Measurements from ENCODE around the gene SLC37A3. TPM values are rescaled to one million over a fixed set of nuclear protein-coding genes. Genes with fewer than 3 reads are reported as not detected.

The SLC37A3 gene
- total RNA-seq, 6 donors from 2014 or later: 28.5 to 71.7 (median 39.0) TPM

GRCh38 chr7:140440593-140440992 is 42.3 kb upstream of the SLC37A3 start:
- Histone ChIP-seq H3K9me3 (no peaks in the 10 kb centered on the region), H3K27ac (no peak overlapping the region), H3K36me3 (no peaks in the 10 kb centered on the region), H3K27me3 (no peaks in the 10 kb centered on the region), H3K4me1 (no peaks in the 10 kb centered on the region), H3K4me3 (no peak overlapping the region)
- ATAC-seq (ENCODE audit: low FRiP score in 2 of 2): no peak
- no peak for DNase-seq
- TF ChIP-seq EP300 (IDR thresholded peaks at IDR 0.05): no peak
- 96 to 100% methylated on average over 1 to 3 of the region's 3 CpGs for WGBS, 2 donors

- no peak overlapping the region for H3K4me3 ChIP-seq
- DNase-seq (no peak), ATAC-seq (ENCODE audit: low FRiP score in 2 of 2) (no peak)
- H3K36me3 ChIP-seq: no peaks in the 10 kb centered on the region
- H3K27me3 ChIP-seq: no peaks in the 10 kb centered on the region
- no peaks in the 10 kb centered on the region for H3K9me3 ChIP-seq
- H3K27ac ChIP-seq: no peak overlapping the region
- WGBS, 2 donors: 86 to 91% methylated on average over 3 of the region's 3 CpGs
- H3K4me1 ChIP-seq: no peaks in the 10 kb centered on the region
- TF ChIP-seq CTCF (IDR thresholded peaks at IDR 0.05): no peak
- no peak for TF ChIP-seq POLR2A (IDR thresholded peaks at IDR 0.05)
- TF ChIP-seq EP300 (IDR thresholded peaks at IDR 0.05): no peak
Observed at GRCh38 chr7:140439359-140439758, 41.0 kb upstream of the SLC37A3 start.

- no peak overlapping the region for H3K27ac ChIP-seq
- peak in 1 of 2 donors; percentile 82 for DNase-seq
- H3K4me1 ChIP-seq: no peaks in the 10 kb centered on the region
- H3K36me3 ChIP-seq: no peaks in the 10 kb centered on the region
- H3K27me3 ChIP-seq: no peaks in the 10 kb centered on the region
- peak overlapping the region in 2 of 4 donors; percentile 21 to 34 for H3K4me3 ChIP-seq
- WGBS, 2 donors: 51 to 74% methylated on average over 15 to 37 of the region's 51 CpGs
- no peaks in the 10 kb centered on the region for H3K9me3 ChIP-seq
- peak in 1 of 2 donors; percentile 31 for ATAC-seq (ENCODE audit: low FRiP score in 2 of 2)
- no peak for TF ChIP-seq POLR2A (IDR thresholded peaks at IDR 0.05)
Observed at GRCh38 chr7:140435252-140435895, 37.0 kb upstream of the SLC37A3 start.

GRCh38 chr7:140433396-140433795 is 35.1 kb upstream of the SLC37A3 start:
- DNase-seq: no peak
- 86 to 92% methylated on average over 3 of the region's 3 CpGs for WGBS, 2 donors
- no peaks in the 10 kb centered on the region for H3K9me3 ChIP-seq
- H3K4me1 ChIP-seq: no peaks in the 10 kb centered on the region
- ATAC-seq (ENCODE audit: low FRiP score in 2 of 2): no peak
- H3K36me3 ChIP-seq: no peaks in the 10 kb centered on the region
- H3K27ac ChIP-seq: no peak overlapping the region
- TF ChIP-seq POLR2A (IDR thresholded peaks at IDR 0.05) (no peak), CTCF (IDR thresholded peaks at IDR 0.05) (no peak), EP300 (IDR thresholded peaks at IDR 0.05) (no peak), POLR2AphosphoS5 (IDR thresholded peaks at IDR 0.05) (no peak)
- H3K27me3 ChIP-seq: no peaks in the 10 kb centered on the region
- no peak overlapping the region for H3K4me3 ChIP-seq

- no peaks in the 10 kb centered on the region for H3K27me3 ChIP-seq
- no peaks in the 10 kb centered on the region for H3K9me3 ChIP-seq
- WGBS, 2 donors: 93 to 97% methylated on average over 6 of the region's 6 CpGs
- H3K4me3 ChIP-seq: no peak overlapping the region
- DNase-seq: no peak
- H3K4me1 ChIP-seq: no peaks in the 10 kb centered on the region
- no peaks in the 10 kb centered on the region for H3K36me3 ChIP-seq
- TF ChIP-seq POLR2A (IDR thresholded peaks at IDR 0.05) (no peak), CTCF (IDR thresholded peaks at IDR 0.05) (no peak), POLR2AphosphoS5 (IDR thresholded peaks at IDR 0.05) (no peak), EP300 (IDR thresholded peaks at IDR 0.05) (no peak)
- ATAC-seq (ENCODE audit: low FRiP score in 2 of 2): no peak
- H3K27ac ChIP-seq: no peak overlapping the region
Observed at GRCh38 chr7:140426130-140426529, 27.8 kb upstream of the SLC37A3 start.

GRCh38 chr7:140425718-140426117 is 27.4 kb upstream of the SLC37A3 start:
- no peaks in the 10 kb centered on the region for H3K9me3 ChIP-seq
- no peaks in the 10 kb centered on the region for H3K27me3 ChIP-seq
- DNase-seq (no peak), ATAC-seq (ENCODE audit: low FRiP score in 2 of 2) (no peak)
- 76 to 80% methylated on average over 7 to 12 of the region's 12 CpGs for WGBS, 2 donors
- TF ChIP-seq POLR2AphosphoS5 (IDR thresholded peaks at IDR 0.05) (no peak), EP300 (IDR thresholded peaks at IDR 0.05) (no peak), POLR2A (IDR thresholded peaks at IDR 0.05) (no peak), CTCF (IDR thresholded peaks at IDR 0.05) (no peak)
- no peak overlapping the region for H3K4me3 ChIP-seq
- no peak overlapping the region for H3K27ac ChIP-seq
- no peaks in the 10 kb centered on the region for H3K36me3 ChIP-seq
- H3K4me1 ChIP-seq: no peaks in the 10 kb centered on the region

Data from upper lobe of left lung (tissue), 6 donors.